Type B pancreatic cell (in vitro differentiated cells): ENCODE measurements around the gene BEGAIN. TPM values are rescaled to one million over a fixed set of nuclear protein-coding genes. Genes with fewer than 3 reads are reported as not detected.

Experiments used
- DNase-seq: peaks from one replicate; pipeline ENCODE4 v3.0.0; 2021; ENCODE audit warnings: mixed read lengths; ENCODE audit not compliant: unreplicated experiment; ENCODE audit errors: extremely low spot score
- H3K27ac Mint-ChIP-seq: 2 replicates; pipeline ENCODE4 v1.8.0; 2021; ENCODE audit warnings: mild to moderate bottlenecking, mixed read lengths
- H3K27me3 Mint-ChIP-seq: 2 replicates; pipeline ENCODE4 v1.8.0; 2021; ENCODE audit warnings: mixed read lengths
- H3K36me3 Mint-ChIP-seq: 2 replicates; pipeline ENCODE4 v1.8.0; 2021; ENCODE audit warnings: mixed read lengths
- H3K4me1 Mint-ChIP-seq: one replicate; pipeline ENCODE4 v1.8.0; 2021; ENCODE audit warnings: mixed read lengths; ENCODE audit not compliant: unreplicated experiment
- H3K4me3 Mint-ChIP-seq: 2 replicates; pipeline ENCODE4 v1.8.0; 2021; ENCODE audit warnings: mild to moderate bottlenecking, mixed read lengths
- H3K9me3 Mint-ChIP-seq: 2 replicates; pipeline ENCODE4 v1.8.0; 2021; ENCODE audit warnings: mixed read lengths
- total RNA-seq: library from RNA; stranded (reverse); gene quantifications from 2 replicates; pipeline ENCODE4 v1.2.1, GENCODE V29; 2021; ENCODE audit warnings: low replicate concordance
- TF ChIP-seq, protein P1 (sequence below): fragments of 200-600 bp; sonication (generic); conservative IDR thresholded peaks from 2 replicates; pipeline ENCODE4 v1.5.0; 2021; ENCODE audit warnings: antibody characterized with exemption, mild to moderate bottlenecking

The BEGAIN gene
- total RNA-seq, 1 donor from 2014 or later, result 1.9 TPM

- Mint-ChIP-seq H3K27ac (no peak overlapping the region), H3K36me3 (no peaks in the 10 kb centered on the region), H3K4me3 (no peak overlapping the region), H3K9me3 (no peaks in the 10 kb centered on the region), H3K27me3 (peaks cover 38% of the 10 kb centered on the region), H3K4me1 (peaks cover 12% of the 10 kb centered on the region)
- no peak for DNase-seq
- TF ChIP-seq, protein P1, sequence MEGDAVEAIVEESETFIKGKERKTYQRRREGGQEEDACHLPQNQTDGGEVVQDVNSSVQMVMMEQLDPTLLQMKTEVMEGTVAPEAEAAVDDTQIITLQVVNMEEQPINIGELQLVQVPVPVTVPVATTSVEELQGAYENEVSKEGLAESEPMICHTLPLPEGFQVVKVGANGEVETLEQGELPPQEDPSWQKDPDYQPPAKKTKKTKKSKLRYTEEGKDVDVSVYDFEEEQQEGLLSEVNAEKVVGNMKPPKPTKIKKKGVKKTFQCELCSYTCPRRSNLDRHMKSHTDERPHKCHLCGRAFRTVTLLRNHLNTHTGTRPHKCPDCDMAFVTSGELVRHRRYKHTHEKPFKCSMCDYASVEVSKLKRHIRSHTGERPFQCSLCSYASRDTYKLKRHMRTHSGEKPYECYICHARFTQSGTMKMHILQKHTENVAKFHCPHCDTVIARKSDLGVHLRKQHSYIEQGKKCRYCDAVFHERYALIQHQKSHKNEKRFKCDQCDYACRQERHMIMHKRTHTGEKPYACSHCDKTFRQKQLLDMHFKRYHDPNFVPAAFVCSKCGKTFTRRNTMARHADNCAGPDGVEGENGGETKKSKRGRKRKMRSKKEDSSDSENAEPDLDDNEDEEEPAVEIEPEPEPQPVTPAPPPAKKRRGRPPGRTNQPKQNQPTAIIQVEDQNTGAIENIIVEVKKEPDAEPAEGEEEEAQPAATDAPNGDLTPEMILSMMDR, result no peak
Measured at GRCh38 chr14:100602621-100603230, 15.5 kb upstream of the BEGAIN start.

GRCh38 chr14:100601914-100602313 is 14.7 kb upstream of the BEGAIN start:
- no peaks in the 10 kb centered on the region for H3K9me3 Mint-ChIP-seq
- H3K36me3 Mint-ChIP-seq, result no peaks in the 10 kb centered on the region
- TF ChIP-seq, protein P1, result no peak
- H3K4me1 Mint-ChIP-seq, result peaks cover 12% of the 10 kb centered on the region
- no peak for DNase-seq
- no peak overlapping the region for H3K27ac Mint-ChIP-seq
- H3K4me3 Mint-ChIP-seq, result no peak overlapping the region
- peaks cover 42% of the 10 kb centered on the region for H3K27me3 Mint-ChIP-seq

GRCh38 chr14:100601064-100601463 is 13.8 kb upstream of the BEGAIN start:
- DNase-seq, result no peak
- Mint-ChIP-seq H3K4me1 (peaks cover 4% of the 10 kb centered on the region), H3K4me3 (no peak overlapping the region), H3K9me3 (no peaks in the 10 kb centered on the region), H3K27me3 (peaks cover 44% of the 10 kb centered on the region), H3K36me3 (no peaks in the 10 kb centered on the region), H3K27ac (no peak overlapping the region)
- TF ChIP-seq, protein P1, result no peak

DNA sequence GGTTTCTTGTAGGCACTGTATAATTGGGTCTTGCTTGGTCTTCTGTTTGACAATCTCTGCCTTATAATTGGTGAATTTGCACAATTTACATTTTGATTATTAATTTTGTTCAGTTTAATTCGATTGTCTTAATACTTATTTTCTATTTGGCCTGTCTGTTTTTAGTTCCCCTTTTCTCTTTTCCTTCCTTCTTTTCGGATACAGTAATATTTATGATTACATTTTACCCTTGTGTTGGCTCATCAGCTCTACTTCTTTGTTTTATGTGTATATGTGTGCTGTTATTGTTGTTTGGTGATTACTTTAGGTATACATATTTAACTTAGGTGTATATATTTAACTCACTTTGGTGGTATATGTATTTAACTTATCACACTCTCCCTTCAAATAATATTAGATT is 12.8 kb upstream of the BEGAIN start:
- DNase-seq, result no peak
- H3K4me3 Mint-ChIP-seq, result no peak overlapping the region
- H3K36me3 Mint-ChIP-seq, result no peaks in the 10 kb centered on the region
- no peak overlapping the region for H3K27ac Mint-ChIP-seq
- TF ChIP-seq, protein P1, result no peak
- no peaks in the 10 kb centered on the region for H3K4me1 Mint-ChIP-seq
- H3K9me3 Mint-ChIP-seq, result no peaks in the 10 kb centered on the region
- H3K27me3 Mint-ChIP-seq, result peaks cover 53% of the 10 kb centered on the region

- H3K9me3 Mint-ChIP-seq, result no peaks in the 10 kb centered on the region
- H3K27ac Mint-ChIP-seq, result no peak overlapping the region
- no peaks in the 10 kb centered on the region for H3K36me3 Mint-ChIP-seq
- H3K27me3 Mint-ChIP-seq, result peaks cover 71% of the 10 kb centered on the region
- TF ChIP-seq, protein P1, result no peak
- H3K4me3 Mint-ChIP-seq, result no peak overlapping the region
- H3K4me1 Mint-ChIP-seq, result no peaks in the 10 kb centered on the region
- no peak for DNase-seq
Measured at GRCh38 chr14:100594625-100594951, 7.4 kb upstream of the BEGAIN start.
